Measurements from ENCODE around the gene YIPF4.

DNA sequence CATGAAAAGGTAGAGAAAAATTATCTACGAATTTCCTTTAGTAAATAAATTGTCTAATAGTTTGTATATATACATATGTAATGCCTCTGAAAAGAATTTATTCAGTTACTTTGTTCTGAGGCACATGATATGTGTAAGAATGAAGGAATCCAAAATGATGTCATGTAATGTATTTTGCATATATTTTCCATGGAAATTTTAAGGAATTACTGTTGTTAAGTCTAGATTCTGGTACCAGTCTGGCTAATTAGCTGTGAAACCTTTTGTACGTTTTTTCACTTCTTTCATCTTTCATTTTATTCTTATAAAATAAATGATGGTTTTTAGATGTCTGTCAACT, 12.3 kb downstream of the YIPF4 start:
- no peak for TF ChIP-seq POLR2A (IDR thresholded peaks at IDR 0.05)
- TF ChIP-seq, protein P1, sequence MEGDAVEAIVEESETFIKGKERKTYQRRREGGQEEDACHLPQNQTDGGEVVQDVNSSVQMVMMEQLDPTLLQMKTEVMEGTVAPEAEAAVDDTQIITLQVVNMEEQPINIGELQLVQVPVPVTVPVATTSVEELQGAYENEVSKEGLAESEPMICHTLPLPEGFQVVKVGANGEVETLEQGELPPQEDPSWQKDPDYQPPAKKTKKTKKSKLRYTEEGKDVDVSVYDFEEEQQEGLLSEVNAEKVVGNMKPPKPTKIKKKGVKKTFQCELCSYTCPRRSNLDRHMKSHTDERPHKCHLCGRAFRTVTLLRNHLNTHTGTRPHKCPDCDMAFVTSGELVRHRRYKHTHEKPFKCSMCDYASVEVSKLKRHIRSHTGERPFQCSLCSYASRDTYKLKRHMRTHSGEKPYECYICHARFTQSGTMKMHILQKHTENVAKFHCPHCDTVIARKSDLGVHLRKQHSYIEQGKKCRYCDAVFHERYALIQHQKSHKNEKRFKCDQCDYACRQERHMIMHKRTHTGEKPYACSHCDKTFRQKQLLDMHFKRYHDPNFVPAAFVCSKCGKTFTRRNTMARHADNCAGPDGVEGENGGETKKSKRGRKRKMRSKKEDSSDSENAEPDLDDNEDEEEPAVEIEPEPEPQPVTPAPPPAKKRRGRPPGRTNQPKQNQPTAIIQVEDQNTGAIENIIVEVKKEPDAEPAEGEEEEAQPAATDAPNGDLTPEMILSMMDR (IDR thresholded peaks at IDR 0.05) = no peak

Measured in uterus (tissue), 2 donors.